GM18498 (cell line): Measurements from ENCODE around the gene PARN.
"Not testable (repeated sequence)": the region's sequence is repeated elsewhere in the genome, so short reads cannot be mapped to it uniquely, and the experiment has no call there.

Source experiments
- ATAC-seq: cut with Tn5 transposase; IDR thresholded peaks from one replicate; pipeline ENCODE4 v1.9.1; 2021; ENCODE audit warnings: mild to moderate bottlenecking, moderate library complexity; ENCODE audit not compliant: unreplicated experiment

PARN gene, protein sequence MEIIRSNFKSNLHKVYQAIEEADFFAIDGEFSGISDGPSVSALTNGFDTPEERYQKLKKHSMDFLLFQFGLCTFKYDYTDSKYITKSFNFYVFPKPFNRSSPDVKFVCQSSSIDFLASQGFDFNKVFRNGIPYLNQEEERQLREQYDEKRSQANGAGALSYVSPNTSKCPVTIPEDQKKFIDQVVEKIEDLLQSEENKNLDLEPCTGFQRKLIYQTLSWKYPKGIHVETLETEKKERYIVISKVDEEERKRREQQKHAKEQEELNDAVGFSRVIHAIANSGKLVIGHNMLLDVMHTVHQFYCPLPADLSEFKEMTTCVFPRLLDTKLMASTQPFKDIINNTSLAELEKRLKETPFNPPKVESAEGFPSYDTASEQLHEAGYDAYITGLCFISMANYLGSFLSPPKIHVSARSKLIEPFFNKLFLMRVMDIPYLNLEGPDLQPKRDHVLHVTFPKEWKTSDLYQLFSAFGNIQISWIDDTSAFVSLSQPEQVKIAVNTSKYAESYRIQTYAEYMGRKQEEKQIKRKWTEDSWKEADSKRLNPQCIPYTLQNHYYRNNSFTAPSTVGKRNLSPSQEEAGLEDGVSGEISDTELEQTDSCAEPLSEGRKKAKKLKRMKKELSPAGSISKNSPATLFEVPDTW

DNA sequence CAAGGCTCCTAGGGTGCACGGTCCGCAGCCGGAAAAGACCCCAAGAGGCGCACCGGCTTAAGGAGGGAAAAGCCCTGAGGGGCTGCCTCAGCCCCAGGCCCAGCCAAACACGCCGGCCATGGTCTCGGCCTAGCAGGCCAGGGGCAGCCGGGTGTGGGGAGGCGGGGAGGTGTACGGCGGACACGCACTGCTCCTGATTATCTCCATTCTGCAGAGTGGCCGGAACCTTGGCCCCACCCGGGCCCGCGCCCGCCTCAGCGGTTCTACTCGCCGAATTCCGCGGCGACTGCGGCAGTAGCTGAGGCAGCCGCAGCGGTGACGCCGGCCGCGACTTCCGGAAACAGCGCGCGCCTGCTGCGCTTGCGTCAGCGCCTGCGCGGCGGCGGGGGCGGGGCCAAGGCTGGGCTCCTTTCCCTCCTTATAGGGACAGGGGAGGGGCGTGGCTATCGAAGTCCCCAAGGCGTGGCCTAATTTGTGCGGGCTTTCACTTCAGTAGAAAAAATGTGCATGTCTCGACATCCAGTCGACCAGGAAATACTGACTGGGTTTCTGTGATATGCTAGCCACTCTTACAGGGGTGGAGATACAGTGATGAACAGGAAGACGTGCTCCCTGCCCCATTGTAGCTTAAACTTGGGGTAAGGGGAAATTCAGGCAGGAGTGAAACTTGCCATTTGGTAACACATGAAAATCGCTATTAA lies at the start of gene PARN:
Gene PARN, minus strand, starts transcription at position 342 of the 701 bp plus-strand sequence. Its CDS starts 135 bp downstream, at position 207.
- peak; percentile 56 for ATAC-seq

DNA sequence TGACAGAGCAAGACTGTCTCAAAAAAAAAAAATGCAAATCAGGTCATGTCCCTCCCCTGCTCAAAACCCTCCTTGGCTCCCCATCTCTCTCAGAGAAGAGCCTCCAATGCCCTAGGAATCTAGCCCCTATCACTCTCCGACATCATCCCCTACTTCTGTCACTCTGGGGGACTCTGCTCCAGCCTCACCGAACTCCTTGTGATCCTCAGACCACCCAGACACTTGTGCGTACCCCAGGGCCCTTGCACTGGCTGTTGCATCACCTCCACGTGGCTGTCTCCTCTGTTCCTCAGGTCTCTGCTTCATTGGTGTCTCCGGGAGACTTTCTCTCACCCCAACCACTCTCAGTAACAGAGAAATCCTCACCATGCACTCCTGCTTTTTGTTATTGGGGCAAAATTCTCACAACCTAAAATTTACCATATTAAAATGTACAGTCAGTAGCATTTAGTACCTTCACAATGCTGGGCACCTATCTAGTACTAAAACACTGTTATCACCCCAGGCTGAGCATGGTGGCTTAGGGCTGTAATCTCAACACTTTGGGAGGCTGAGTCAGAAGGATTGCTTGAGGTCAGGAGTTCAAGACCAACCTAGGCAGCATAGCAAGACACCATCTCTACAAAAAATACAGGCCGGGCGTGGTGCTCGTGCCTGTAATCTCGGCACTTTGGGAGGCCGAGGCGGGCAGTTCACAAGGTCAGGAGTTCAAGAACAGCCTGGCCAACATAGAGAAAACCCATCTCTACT lies 48.9 kb upstream of the PARN start:
- no peak for ATAC-seq

DNA sequence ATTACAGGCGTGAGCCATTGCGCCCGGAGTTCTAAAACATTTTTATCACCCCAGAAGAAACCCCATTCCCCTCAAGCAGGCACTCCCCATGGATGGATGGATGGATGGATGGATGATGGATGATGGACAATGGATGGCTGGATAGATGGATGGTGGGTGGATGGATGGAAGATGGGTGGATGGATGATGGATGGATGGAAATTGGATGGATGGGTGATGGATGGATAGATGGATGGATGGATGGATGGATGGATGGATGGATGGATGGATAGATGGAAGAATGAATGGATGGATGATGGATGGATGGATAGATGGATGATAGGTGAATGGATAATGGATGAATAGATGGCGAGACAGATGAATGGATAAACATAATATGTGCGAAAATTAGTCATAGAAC lies 47.6 kb upstream of the PARN start:
- ATAC-seq = no peak

DNA sequence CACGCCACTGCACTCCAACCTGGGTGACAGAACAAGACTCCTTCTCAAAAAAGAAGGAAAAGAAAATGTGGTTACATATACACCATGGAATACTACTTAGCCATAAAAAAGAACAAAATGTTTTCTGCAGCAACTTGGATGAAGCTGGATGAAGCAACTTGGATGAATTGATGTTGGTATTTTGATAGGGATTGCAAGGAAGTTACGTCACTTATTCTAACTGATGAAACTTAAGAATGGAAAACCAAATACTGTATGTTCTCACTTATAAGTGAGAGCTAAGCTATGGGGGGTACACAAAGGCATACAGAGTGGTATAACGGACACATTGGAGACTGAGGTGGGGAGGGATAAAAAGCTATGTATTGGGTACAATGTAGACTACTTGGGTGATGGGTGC lies 46.6 kb upstream of the PARN start:
- ATAC-seq = no peak

DNA sequence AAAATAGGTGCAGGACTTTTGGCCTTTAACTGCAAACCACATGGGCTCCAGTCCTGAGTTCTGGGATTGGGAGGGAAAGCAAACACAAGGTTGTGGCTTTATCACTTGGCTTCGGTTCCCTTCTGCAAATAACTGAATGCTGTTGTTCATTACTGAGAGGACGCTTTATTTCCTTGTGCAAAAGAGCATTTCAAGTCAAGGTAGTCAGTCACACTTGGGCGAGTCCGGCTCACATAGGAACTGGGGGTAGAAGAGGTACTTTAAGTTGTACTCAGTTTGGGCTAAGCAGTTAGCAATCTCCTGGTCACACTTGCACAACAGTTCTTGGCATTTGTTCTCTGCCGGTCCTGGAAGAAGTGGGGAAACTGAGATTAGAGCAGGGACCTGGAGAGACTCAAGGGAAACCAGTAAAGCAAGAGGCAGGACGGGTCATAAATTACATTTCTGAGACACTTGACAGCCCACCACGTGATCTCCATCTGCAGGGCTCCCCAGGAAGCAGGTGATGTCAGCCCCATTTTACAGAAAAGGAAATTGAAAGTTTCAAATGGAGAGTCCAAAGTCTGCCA lies 42.4 kb upstream of the PARN start:
- ATAC-seq = peak; percentile 71

DNA sequence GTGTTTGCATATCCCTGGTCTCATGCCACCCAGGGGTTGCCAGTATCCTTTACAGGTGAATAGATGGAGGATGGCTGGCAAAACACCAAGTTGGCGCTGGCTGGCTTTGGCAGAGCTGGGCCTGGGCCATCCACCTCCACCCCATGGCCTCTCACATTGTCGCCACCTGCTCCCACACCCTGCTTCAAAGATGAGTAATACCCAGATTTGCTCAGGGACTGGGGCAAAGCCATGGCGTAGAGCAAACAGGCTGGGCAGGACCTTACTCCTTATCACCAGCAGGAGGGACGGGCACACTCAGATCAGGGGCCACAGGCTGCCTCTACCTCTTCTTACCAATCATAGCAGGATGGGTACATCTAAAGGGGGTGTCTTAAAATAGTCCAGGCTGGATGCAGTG lies 39.7 kb upstream of the PARN start:
- ATAC-seq = no peak

DNA sequence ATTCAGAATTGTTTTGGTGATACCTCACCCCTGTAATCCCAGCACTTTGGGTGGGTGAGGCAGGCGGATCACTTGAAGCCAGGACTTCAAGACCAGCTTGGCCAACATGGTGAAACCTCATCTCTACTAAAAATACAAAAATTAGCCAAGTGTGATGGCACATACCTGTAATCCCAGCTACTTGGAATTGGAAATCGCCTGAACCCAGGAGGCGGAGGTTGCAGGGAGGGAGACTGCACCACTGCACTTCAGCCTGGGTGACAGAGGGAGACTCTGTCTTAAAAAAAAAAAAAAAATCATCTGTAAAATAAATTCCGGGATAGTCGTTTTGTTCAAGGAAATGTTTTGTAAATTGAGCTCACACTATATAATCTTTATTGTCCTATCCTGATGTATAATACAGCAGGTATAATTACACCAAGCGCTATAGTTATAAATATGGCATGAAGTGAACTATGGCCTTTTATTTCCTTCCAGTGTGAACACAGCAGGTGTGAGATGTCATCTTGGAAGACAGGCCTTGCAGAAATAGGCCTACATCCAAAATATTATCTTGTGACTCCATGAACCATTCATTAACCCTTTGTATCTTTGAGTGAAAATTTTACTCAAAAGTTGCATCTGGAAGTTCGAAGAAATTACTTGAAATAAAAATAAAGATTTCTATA lies 38.6 kb upstream of the PARN start:
- no peak for ATAC-seq

DNA sequence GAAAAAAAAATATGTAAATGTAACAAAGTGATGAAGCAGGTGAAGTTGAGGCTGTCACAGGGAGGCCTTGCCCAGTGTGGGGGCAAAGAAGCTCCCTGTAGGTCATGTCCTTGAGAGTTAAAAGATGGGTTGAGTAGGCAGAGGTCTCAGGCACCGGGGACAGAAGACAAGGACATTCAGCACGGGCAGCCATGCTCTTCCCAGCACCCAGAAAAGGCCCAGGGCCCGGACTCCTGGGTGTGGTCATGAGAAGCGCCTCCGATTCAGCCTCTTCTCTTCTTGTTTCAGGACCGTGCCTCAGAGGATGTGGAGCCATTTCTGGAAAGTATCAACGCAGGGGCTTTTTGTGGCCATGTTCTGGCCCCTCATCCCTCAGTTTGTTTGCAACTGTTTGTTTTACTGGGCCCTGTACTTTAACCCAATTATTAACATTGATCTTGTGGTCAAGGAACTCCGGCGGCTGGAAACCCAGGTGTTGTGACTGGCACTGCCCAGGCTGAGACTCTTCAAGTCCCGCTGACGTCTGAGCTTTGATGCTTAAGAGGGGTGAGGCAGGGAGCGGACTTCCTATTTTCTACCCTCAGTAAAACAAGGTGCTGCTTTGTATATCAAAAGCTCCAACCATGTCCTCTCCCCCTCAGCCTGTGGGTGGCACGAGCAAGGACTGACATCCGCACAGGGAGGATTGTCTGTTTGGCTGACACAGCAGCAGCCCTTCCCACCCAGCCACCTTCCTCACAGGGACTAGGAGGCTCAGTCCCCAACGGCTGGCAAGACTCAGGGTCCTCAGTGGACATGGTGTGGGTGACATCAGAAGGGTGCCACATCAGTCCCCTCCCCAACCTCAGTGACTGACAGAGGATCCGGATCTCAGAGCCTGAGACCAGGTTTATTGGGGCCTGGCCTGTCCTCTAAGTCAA lies 37.5 kb upstream of the PARN start:
- ATAC-seq = no peak

DNA sequence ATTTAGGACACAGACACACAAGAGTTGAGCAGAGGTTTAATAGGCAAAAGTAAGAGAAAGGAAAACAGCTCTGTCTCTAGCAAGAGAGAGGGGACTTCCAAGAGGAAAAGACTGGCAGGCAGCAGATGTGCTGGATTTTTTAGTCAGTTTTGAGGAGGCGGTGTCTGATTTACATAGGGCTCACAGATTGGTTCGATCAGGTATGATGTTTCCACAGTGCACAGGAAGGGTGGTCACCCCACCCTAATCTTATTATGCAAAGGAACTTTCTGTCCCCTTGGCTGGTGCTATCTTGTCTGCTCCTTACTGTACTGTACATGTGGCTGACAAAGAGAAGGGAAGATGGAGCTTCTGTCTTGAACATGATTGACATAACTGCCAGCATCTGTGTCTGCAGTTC lies 28.0 kb upstream of the PARN start:
- ATAC-seq = peak; percentile 76

DNA sequence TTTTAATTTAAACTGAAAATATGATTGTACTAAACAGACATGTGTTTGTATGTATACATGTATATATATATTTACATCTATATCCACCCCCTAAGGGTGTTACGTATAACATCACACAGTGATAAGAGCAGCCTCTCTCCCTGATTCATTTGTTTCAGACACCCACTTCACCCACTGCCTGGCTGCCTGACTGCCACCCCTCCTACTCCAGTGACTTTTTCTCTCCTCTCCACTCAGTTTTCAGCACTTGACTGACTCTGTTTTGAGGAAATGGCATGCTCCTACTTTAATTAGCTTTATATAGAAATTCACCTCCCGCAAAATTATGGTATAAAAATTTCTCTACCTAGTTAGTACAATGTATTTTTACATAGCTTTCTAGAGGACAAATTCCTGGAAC lies 22.7 kb upstream of the PARN start:
- no peak for ATAC-seq

DNA sequence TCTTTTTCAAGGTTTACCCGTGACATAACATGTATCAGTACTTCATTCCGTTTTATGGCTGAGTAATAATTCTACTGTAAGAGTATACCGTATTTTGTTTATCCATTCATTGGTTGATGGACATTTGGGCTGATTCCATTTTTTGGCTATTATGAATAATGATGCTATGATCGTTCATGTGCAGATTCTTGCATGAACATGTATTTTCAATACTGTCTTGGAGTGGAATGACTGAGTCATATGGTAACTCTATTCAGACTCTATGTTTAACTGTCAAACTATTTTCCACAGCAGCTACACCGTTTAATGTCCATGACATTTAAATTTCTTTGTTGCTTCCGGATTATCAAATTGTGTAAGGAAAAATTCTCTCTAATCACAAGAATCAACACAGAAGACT lies 20.6 kb upstream of the PARN start:
- no peak for ATAC-seq

DNA sequence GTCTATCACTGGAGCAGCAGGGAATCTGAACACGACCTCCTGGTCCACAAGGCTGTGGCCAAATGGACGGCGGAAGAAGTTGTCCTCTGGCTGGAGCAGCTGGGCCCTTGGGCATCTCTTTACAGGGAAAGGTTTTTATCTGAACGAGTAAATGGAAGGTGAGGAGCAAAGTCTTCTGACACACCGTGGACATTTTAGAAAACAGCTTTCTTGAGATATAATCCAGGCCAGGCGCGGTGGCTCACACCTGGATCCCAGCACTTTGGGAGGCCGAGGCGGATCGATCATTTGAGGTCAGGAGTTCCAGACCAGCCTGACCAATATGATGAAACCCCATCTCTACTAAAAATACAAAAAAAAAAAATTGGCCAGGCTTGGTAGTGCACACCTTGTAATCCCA lies 19.8 kb upstream of the PARN start:
- ATAC-seq = no peak

DNA sequence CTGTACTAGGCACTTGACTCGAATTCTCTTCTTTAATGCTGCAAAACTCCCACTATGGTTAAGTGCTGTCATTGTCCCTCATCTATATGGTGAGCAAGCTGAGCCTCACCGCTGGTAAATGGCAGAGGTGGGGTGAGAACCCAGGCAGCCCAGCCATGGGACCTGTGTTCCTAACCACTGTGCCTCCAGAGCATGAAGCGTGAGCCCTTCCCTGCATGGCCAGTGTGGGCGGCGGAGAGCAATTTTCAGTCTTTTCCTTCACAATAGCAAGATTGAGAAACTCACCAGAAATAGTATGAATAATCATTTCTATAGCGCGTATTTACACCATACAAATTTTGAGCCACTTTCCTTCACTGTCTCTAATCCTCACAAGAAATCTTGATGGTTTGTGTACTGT lies 11.9 kb upstream of the PARN start:
- ATAC-seq = no peak

DNA sequence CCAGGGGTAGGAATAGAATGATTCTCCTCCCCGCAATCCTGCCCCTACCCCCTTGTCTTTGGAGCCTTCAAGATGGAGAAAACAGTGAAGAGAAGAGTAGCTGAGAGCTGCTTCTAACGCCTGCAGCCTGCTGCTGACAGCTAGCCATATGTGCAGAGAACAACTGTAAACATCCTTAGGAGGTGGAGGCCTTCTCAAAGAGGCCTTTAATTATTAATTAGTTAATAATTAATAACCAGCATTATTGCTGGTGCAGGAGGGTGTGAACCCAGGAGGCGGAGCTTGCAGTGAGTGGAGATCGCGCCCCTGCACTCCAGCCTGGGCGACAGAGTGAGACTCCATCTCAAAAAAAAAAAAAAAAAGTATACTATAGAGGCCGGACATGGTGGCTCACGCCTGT lies 11.1 kb upstream of the PARN start:
- ATAC-seq = no peak

DNA sequence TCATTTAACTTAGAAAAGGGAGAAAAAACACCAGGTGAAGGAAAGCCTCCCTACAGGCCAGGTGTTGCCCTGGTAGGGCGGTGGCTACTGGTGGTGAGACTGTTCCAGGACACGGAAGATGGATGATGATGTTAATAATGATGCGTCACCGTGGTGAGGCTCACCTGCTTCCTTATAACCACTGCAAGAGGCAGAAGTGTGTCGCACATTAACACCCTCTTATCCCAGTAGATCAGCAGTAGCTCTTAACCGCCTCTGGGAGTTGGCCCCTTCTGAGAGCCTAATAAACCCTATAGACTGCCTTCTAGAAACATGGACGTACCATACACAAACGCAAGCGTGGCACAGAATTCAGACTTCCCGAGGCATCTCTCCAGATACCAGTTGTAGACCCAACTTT lies 10.5 kb upstream of the PARN start:
- ATAC-seq = no peak

DNA sequence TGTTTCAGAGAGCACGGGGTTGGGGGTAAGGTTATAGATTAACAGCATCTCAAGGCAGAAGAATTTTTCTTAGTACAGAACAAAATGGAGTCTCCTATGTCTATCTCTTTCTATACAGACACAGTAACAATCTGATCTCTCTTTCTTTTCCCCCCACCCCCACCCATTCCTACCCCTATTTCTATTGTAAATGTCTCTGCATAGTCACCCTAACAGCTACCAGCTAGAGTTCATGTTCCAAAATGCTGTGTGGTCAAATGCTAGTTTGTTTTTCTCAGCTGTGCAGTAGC lies 6.8 kb upstream of the PARN start:
- ATAC-seq = not testable (repeated sequence)

DNA sequence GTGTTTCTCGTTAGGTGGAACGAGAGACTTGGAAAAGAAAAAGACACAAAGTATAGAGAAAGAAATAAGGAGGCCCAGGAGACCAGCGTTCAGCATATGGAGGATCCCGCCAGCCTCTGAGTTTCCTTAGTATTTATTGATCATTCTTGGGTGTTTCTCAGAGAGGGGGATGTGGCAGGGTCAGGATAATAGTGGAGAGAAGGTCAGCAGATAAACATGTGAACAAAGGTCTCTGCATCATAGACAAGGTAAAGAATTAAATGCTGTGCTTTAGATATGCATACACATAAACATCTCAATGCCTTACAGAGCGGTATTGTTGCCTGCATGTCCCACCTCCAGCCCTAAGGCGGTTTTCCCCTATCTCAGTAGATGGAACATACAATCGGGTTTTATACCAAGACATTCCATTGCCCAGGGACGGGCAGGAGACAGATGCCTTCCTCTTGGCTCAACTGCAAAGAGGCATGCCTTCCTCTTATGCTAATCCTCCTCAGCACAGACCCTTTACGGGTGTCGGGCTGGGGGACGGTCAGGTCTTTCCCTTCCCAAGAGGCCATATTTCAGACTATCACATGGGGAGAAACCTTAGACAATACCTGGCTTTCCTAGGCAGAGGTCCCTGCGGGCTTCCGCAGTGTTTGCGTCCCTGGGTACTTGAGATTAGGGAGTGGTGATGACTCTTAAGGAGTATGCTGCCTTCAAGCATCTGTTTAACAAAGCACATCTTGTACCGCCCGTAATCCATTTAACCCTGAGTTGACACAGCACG lies 6.3 kb upstream of the PARN start:
- ATAC-seq = not testable (repeated sequence)

DNA sequence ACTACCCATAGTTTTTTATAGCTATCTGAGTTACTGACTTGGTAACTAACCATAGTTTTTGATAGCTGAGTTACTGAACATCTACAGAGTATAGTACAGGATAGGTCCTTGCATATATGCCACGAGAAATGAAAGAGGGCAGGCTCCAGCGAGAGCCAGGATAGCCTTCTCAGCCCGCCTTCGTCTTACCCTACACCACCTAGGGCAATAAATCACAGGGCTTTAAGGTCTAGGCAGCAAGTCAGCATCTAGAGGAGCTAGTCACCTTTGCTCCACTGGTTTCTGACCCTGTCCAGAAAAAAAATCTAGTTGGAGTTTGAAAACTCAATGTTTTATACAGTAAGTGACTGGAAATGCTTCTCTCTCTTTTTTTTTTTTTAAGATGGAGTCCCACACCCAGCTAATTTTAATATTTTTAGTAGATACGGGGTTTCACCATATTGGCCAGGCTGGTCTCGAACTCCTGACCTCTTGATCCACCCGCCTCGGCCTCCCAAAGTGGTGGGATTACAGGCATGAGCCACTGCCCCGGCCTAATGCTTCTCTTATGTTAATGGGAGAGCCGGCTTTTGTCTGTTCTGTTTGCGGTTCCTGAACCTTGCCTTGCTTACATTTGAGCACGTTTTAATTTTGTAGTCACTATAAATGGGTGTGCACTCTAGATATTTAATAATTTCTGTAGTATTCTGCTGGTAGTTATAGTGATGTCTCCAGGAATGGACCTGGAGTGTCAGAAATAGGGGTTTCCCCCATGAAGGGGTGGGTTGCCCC lies 5.5 kb upstream of the PARN start:
- ATAC-seq = no peak
